GM21786 (cell line): Measurements from ENCODE around the gene NECTIN1.
"Not testable (repeated sequence)": the region's sequence is repeated elsewhere in the genome, so short reads cannot be mapped to it uniquely, and the experiment has no call there.

ENCODE experiments used
- ATAC-seq: cut with Tn5 transposase; IDR thresholded peaks from one replicate; pipeline ENCODE4 v1.9.1; 2021; ENCODE audit not compliant: unreplicated experiment

NECTIN1 gene

GRCh38 chr11:119622454-119623143, 106.4 kb downstream of the NECTIN1 start:
- no peak for ATAC-seq

- no peak for ATAC-seq
Observed at GRCh38 chr11:119619665-119620064, 109.3 kb downstream of the NECTIN1 start.

GRCh38 chr11:119618208-119618909, 110.6 kb downstream of the NECTIN1 start:
- no peak for ATAC-seq

- no peak for ATAC-seq
Observed at GRCh38 chr11:119617340-119617713, 111.7 kb downstream of the NECTIN1 start.

GRCh38 chr11:119616586-119617339, 112.2 kb downstream of the NECTIN1 start:
- ATAC-seq, result no peak

GRCh38 chr11:119615882-119616196, 113.2 kb downstream of the NECTIN1 start:
- peak; percentile 7 for ATAC-seq

- ATAC-seq, result peak; percentile 88
Observed at GRCh38 chr11:119615003-119615881, 113.8 kb downstream of the NECTIN1 start.

GRCh38 chr11:119614222-119615002, 114.6 kb downstream of the NECTIN1 start:
- no peak for ATAC-seq

GRCh38 chr11:119612814-119613213, 116.2 kb downstream of the NECTIN1 start:
- ATAC-seq, result no peak

- no peak for ATAC-seq
Observed at GRCh38 chr11:119610836-119611426, 118.1 kb downstream of the NECTIN1 start.

- no peak for ATAC-seq
Observed at GRCh38 chr11:119608781-119609180, 120.2 kb downstream of the NECTIN1 start.

GRCh38 chr11:119608201-119608600, 120.8 kb downstream of the NECTIN1 start:
- ATAC-seq, result no peak

- ATAC-seq, result no peak
Observed at GRCh38 chr11:119607726-119608125, 121.3 kb downstream of the NECTIN1 start.

- ATAC-seq, result no peak
Observed at GRCh38 chr11:119605137-119605665, 123.8 kb downstream of the NECTIN1 start.

GRCh38 chr11:119602745-119603373, 126.1 kb downstream of the NECTIN1 start:
- no peak for ATAC-seq

GRCh38 chr11:119599864-119600541, 129.0 kb downstream of the NECTIN1 start:
- ATAC-seq, result no peak

GRCh38 chr11:119595941-119596340, 133.1 kb downstream of the NECTIN1 start:
- not testable (repeated sequence) for ATAC-seq

GRCh38 chr11:119594639-119595249, 134.3 kb downstream of the NECTIN1 start:
- no peak for ATAC-seq
